Astrocyte (in vitro differentiated cells and primary cell): ENCODE results near the gene P2RY1. TPM values are rescaled to one million over a fixed set of nuclear protein-coding genes. Genes with fewer than 3 reads are reported as not detected.

Experiments
- DNase-seq: peaks from one replicate; pipeline ENCODE4 v3.0.0-alpha.2; 2010; ENCODE audit warnings: low read depth
- FAIRE-seq: peaks from 2 replicates; lab custom pipeline; 2011; peaks lifted over from hg19 to GRCh38; lab: Jason Lieb, UNC
- H2AFZ ChIP-seq: 2 replicates; pipeline ENCODE4 v1.6.0; 2012; ENCODE audit warnings: low read depth, low read length, inconsistent platforms
- H3K27ac ChIP-seq: 2 replicates; pipeline ENCODE4 v1.5.1; 2011; ENCODE audit warnings: low read depth, low read length, inconsistent platforms
- H3K27me3 ChIP-seq: 2 replicates; pipeline ENCODE4 v1.6.0; 2011; ENCODE audit warnings: low read length, inconsistent platforms; ENCODE audit not compliant: insufficient read depth
- H3K36me3 ChIP-seq: 2 replicates; pipeline ENCODE4 v1.5.1; 2011; ENCODE audit warnings: low read length, inconsistent platforms; ENCODE audit not compliant: insufficient read depth
- H3K4me1 ChIP-seq: 2 replicates; pipeline ENCODE4 v1.5.1; 2011; ENCODE audit warnings: low read length, inconsistent platforms; ENCODE audit not compliant: insufficient read depth
- H3K4me2 ChIP-seq: 2 replicates; pipeline ENCODE4 v1.6.0; 2012; ENCODE audit warnings: low read length, inconsistent platforms
- H3K4me3 ChIP-seq: 2 replicates; pipeline ENCODE4 v1.5.1; 2011; ENCODE audit warnings: low read depth, mild to moderate bottlenecking, low read length, inconsistent platforms; ENCODE audit not compliant: insufficient read depth
- H3K79me2 ChIP-seq: 2 replicates; pipeline ENCODE4 v1.6.0; 2012; ENCODE audit warnings: mild to moderate bottlenecking, low read length, inconsistent platforms; ENCODE audit not compliant: insufficient read depth
- H3K9ac ChIP-seq: 2 replicates; pipeline ENCODE4 v1.6.0; 2012; ENCODE audit warnings: mild to moderate bottlenecking, low read length, inconsistent platforms
- H3K9me3 ChIP-seq: 2 replicates; pipeline ENCODE4 v1.5.1; 2012; ENCODE audit warnings: low read depth, mild to moderate bottlenecking, low read length, inconsistent platforms; ENCODE audit not compliant: insufficient read depth
- H4K20me1 ChIP-seq: 2 replicates; pipeline ENCODE4 v1.6.0; 2012; ENCODE audit warnings: low read length, inconsistent platforms; ENCODE audit not compliant: insufficient read depth
- H3K27ac Mint-ChIP-seq: one replicate; pipeline ENCODE4 v1.8.0; 2021; ENCODE audit warnings: mild to moderate bottlenecking, mixed read lengths; ENCODE audit not compliant: unreplicated experiment
- H3K27me3 Mint-ChIP-seq: one replicate; pipeline ENCODE4 v1.8.0; 2021; ENCODE audit warnings: low read depth, mixed read lengths; ENCODE audit not compliant: unreplicated experiment
- H3K36me3 Mint-ChIP-seq: one replicate; pipeline ENCODE4 v1.8.0; 2021; ENCODE audit warnings: low read depth, mixed read lengths; ENCODE audit not compliant: unreplicated experiment
- H3K4me1 Mint-ChIP-seq: one replicate; pipeline ENCODE4 v1.8.0; 2021; ENCODE audit warnings: low read depth, mixed read lengths; ENCODE audit not compliant: unreplicated experiment
- H3K4me3 Mint-ChIP-seq: one replicate; pipeline ENCODE4 v1.8.0; 2021; ENCODE audit warnings: mild to moderate bottlenecking, moderate library complexity, mixed read lengths; ENCODE audit not compliant: unreplicated experiment
- H3K9me3 Mint-ChIP-seq: one replicate; pipeline ENCODE4 v1.8.0; 2021; ENCODE audit warnings: mild to moderate bottlenecking, mixed read lengths; ENCODE audit not compliant: unreplicated experiment
- EZH2 ChIP-seq: IDR thresholded peaks from 2 replicates; pipeline ENCODE4 v1.6.1; 2012; ENCODE audit warnings: mild to moderate bottlenecking, low read length, inconsistent platforms; ENCODE audit not compliant: insufficient read depth
- total RNA-seq: library from RNA; stranded (reverse); gene quantifications from 2 replicates; pipeline ENCODE4 v1.2.1, GENCODE V29; 2021
- TF ChIP-seq, protein P1 (sequence below): IDR thresholded peaks from 2 replicates; pipeline ENCODE4 v1.5.1; 2011; ENCODE audit warnings: low read depth, mild to moderate bottlenecking, inconsistent platforms, low read length, moderate library complexity; ENCODE audit not compliant: insufficient read depth

Gene P2RY1
- total RNA-seq, 1 donor from 2014 or later: 1.4 TPM

DNA sequence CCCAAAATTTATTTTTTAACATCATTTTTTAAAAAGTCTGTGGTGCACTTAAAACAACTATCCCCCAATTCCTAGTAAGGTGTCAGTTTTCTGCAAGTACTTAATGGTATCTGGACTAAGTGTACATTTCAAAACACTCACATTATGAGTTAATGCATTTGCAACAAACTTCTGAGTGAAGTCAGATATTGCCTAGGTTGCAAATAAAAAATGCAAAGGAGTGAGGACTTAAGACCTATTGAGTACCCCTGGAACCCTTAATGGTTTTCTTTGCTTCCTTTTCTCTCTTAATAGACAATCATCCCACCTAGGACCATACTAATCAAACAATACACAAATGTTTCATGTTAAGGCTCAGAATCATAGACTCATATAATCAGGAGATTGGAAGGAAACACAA is 1.8 kb upstream of the P2RY1 start:
- H3K27me3 ChIP-seq: peaks cover 14% of the 10 kb centered on the region
- Mint-ChIP-seq H3K4me1 (no peaks in the 10 kb centered on the region), H3K27me3 (peaks cover 9% of the 10 kb centered on the region), H3K4me3 (no peak overlapping the region), H3K9me3 (no peaks in the 10 kb centered on the region), H3K27ac (no peak overlapping the region), H3K36me3 (no peaks in the 10 kb centered on the region)
- no peaks in the 10 kb centered on the region for H3K9me3 ChIP-seq
- no peak overlapping the region for H2AFZ ChIP-seq
- FAIRE-seq (no peak), DNase-seq (no peak)
- H4K20me1 ChIP-seq: no peaks in the 10 kb centered on the region
- TF ChIP-seq, protein P1, sequence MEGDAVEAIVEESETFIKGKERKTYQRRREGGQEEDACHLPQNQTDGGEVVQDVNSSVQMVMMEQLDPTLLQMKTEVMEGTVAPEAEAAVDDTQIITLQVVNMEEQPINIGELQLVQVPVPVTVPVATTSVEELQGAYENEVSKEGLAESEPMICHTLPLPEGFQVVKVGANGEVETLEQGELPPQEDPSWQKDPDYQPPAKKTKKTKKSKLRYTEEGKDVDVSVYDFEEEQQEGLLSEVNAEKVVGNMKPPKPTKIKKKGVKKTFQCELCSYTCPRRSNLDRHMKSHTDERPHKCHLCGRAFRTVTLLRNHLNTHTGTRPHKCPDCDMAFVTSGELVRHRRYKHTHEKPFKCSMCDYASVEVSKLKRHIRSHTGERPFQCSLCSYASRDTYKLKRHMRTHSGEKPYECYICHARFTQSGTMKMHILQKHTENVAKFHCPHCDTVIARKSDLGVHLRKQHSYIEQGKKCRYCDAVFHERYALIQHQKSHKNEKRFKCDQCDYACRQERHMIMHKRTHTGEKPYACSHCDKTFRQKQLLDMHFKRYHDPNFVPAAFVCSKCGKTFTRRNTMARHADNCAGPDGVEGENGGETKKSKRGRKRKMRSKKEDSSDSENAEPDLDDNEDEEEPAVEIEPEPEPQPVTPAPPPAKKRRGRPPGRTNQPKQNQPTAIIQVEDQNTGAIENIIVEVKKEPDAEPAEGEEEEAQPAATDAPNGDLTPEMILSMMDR: no peak
- no peak for TF ChIP-seq EZH2
- no peak overlapping the region for H3K4me2 ChIP-seq
- H3K4me1 ChIP-seq: peaks cover 3% of the 10 kb centered on the region
- no peak overlapping the region for H3K9ac ChIP-seq
- no peak overlapping the region for H3K27ac ChIP-seq
- no peak overlapping the region for H3K4me3 ChIP-seq
- H3K79me2 ChIP-seq: no peaks in the 10 kb centered on the region
- H3K36me3 ChIP-seq: no peaks in the 10 kb centered on the region

DNA sequence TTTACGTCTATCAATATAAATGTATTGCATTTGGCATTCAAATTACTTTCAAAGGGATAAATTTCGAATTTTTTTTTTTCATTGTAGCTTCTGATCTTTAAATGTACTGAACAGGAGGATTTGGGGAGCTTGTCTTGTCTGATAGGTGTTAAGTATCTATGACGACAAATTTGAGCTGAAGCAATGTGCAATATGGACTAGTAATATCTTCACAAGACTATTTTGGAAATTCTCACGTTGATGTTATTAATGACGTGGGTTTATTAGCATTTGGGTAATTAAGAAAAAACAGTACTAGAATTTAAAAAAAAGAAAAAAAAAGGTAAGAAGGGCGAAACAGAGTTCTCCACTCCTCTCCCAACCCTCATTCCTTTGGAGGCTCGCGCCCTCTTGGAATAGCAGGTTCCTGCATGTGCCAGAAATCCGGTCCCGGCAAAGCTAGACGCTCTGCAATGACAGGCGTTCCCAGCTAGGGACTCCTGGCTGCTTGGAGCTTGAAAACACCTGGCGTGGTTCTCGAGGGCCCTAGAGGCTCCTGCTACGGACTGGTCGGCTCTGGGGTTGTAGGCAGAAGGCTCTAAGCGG is 648 bp upstream of the P2RY1 start:
- H3K36me3 Mint-ChIP-seq: no peaks in the 10 kb centered on the region
- no peaks in the 10 kb centered on the region for H3K9me3 ChIP-seq
- H3K79me2 ChIP-seq: no peaks in the 10 kb centered on the region
- no peaks in the 10 kb centered on the region for H3K9me3 Mint-ChIP-seq
- H3K27me3 Mint-ChIP-seq: peaks cover 9% of the 10 kb centered on the region
- peak overlapping the region; percentile 97 for H2AFZ ChIP-seq
- H3K27ac ChIP-seq: no peak overlapping the region
- no peak overlapping the region for H3K27ac Mint-ChIP-seq
- peak overlapping the region; percentile 94 for H3K4me3 Mint-ChIP-seq
- H3K9ac ChIP-seq: peak overlapping the region; percentile 63
- H3K4me3 ChIP-seq: peak overlapping the region; percentile 79
- H3K4me1 ChIP-seq: peaks cover 3% of the 10 kb centered on the region
- no peaks in the 10 kb centered on the region for H3K36me3 ChIP-seq
- H3K27me3 ChIP-seq: peaks cover 14% of the 10 kb centered on the region
- TF ChIP-seq, protein P1: no peak
- TF ChIP-seq EZH2: no peak
- no peaks in the 10 kb centered on the region for H3K4me1 Mint-ChIP-seq
- peak overlapping the region; percentile 97 for H3K4me2 ChIP-seq
- no peaks in the 10 kb centered on the region for H4K20me1 ChIP-seq
- FAIRE-seq (no peak), DNase-seq (no peak)

DNA sequence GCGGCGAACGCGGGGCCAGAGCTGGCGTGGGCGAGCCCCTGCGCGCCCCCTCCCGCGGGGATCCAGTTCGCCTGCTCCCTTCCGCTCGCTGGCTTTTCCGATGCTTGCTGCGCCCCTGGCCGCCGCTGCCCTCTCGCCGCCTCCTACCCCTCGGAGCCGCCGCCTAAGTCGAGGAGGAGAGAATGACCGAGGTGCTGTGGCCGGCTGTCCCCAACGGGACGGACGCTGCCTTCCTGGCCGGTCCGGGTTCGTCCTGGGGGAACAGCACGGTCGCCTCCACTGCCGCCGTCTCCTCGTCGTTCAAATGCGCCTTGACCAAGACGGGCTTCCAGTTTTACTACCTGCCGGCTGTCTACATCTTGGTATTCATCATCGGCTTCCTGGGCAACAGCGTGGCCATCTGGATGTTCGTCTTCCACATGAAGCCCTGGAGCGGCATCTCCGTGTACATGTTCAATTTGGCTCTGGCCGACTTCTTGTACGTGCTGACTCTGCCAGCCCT is 721 bp downstream of the P2RY1 start:
- H3K79me2 ChIP-seq: no peaks in the 10 kb centered on the region
- peaks cover 9% of the 10 kb centered on the region for H3K27me3 Mint-ChIP-seq
- peak overlapping the region; percentile 63 for H3K9ac ChIP-seq
- H4K20me1 ChIP-seq: no peaks in the 10 kb centered on the region
- FAIRE-seq: no peak
- peaks cover 3% of the 10 kb centered on the region for H3K4me1 ChIP-seq
- H3K36me3 ChIP-seq: no peaks in the 10 kb centered on the region
- peak; percentile 1 for DNase-seq
- no peaks in the 10 kb centered on the region for H3K9me3 Mint-ChIP-seq
- H3K27ac Mint-ChIP-seq: no peak overlapping the region
- H3K27me3 ChIP-seq: peaks cover 14% of the 10 kb centered on the region
- H3K4me2 ChIP-seq: peak overlapping the region; percentile 97
- no peaks in the 10 kb centered on the region for H3K4me1 Mint-ChIP-seq
- H3K36me3 Mint-ChIP-seq: no peaks in the 10 kb centered on the region
- no peaks in the 10 kb centered on the region for H3K9me3 ChIP-seq
- H3K4me3 ChIP-seq: peak overlapping the region; percentile 79
- H3K4me3 Mint-ChIP-seq: peak overlapping the region; percentile 94
- no peak overlapping the region for H3K27ac ChIP-seq
- TF ChIP-seq EZH2: peak; percentile 64
- TF ChIP-seq, protein P1: no peak
- peak overlapping the region; percentile 97 for H2AFZ ChIP-seq
